HPDE6-E6E7 (cell line): ENCODE measurements around the gene ARFGAP3.

ENCODE experiments used
- DNase-seq: peaks from one replicate; pipeline ENCODE4 v3.0.0; 2011; ENCODE audit warnings: missing footprints; ENCODE audit errors: extremely low spot score

The ARFGAP3 gene

GRCh38 chr22:42820045-42820763 is 36.9 kb downstream of the ARFGAP3 start:
- DNase-seq, result no peak

GRCh38 chr22:42819412-42820044 is 37.5 kb downstream of the ARFGAP3 start:
- DNase-seq, result no peak

- DNase-seq, result no peak
Measured at GRCh38 chr22:42817556-42817955, 39.5 kb downstream of the ARFGAP3 start.

- no peak for DNase-seq
Measured at GRCh38 chr22:42816336-42816735, 40.7 kb downstream of the ARFGAP3 start.

DNA sequence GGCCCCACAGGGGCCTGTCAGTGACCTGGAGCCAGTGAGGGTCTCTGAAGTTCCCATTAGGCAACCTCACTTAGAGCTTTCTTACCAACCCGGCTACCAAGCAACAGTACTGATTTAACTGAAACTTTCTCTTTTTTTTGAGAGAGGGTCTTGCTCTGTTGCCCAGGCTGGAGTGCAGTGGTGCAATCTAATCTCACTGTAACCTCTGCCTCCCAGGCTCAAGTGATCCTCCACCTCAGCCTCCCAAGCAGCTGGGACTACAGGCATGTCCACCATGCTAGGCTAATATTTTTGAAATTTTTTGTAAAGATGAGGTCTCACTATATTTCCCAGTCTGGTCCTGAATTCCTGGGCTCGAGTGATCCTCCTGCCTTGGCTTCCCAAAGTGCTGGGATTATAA is 42.5 kb downstream of the ARFGAP3 start:
- no peak for DNase-seq

DNA sequence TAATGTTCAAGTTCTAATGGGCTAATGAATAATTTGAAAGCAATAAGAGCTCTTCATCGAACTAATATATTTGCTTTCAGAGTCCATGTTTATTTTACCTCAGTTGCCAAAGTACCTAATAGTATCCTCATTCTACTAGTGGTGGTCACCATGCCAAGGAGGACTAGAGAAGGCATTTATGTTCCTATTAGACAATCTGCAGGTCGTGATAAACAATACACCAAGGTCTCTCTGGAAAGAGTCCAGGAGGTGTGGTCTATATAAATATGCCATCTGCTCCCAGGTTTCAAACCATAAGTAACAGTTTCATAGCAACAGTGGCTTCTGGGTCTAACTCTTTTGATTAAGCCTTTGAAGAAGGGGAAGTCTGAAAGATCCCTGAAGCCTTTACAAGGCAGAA is 42.9 kb downstream of the ARFGAP3 start:
- DNase-seq, result no peak

DNA sequence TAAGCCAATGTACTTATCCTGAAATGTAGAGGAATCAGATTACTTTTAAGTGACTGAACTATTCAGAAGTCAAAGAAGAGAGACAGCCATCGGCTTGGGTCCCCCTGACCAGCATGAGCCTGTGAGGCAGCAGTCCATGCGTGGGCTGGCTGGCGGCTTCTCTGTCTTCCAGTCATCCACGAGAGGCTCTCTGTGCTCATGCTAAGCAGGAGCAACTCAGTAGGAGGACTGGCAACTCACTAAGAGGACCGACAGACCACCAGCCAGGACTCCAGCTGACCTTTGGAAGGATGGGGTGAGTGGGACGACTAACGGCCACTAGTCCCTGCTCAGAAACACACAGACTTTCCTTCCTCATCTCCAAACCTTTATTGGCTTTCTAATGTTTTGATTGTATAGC is 43.6 kb downstream of the ARFGAP3 start:
- DNase-seq, result no peak

DNA sequence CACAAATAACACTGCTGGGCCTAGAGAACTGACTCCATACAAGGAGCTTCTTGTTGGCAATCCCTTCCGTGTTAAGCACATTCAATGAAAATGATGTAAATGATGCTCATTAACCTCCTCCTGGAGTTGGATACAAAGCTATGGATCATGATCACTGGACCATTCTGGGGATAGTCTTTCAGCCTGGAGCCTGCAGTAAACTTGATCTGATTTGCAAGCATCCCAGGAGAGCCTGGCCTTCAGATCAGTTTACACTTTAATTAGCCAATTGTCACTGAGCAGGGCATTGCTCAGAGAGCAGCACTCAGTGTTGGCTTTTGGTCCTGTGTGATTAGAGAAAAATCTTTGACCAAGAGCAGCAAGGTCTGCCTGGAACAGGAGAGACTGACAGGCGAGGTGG is 45.6 kb downstream of the ARFGAP3 start:
- DNase-seq, result no peak

DNA sequence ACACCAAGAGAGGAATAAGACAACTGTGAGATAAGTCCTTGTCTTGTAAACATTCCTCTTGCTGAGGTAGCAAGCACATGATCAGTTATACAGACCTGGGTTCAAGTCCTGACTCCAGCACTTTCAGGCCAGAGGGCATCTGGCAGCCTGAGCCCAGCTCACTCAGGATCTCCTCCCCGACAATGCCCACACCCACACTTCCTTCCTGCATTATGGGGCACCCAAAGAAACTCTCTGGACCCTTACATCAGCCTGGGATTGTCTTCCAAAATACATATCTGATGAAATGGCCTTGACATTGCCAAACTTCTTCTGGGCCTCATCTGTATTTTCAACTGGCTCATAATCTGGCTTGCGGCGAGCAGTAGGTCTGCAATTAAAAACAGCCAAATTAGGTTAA is 48.6 kb downstream of the ARFGAP3 start:
- no peak for DNase-seq

GRCh38 chr22:42807185-42807584 is 49.9 kb downstream of the ARFGAP3 start:
- DNase-seq, result no peak

- DNase-seq, result no peak
Measured at GRCh38 chr22:42805998-42806830, 50.9 kb downstream of the ARFGAP3 start.

DNA sequence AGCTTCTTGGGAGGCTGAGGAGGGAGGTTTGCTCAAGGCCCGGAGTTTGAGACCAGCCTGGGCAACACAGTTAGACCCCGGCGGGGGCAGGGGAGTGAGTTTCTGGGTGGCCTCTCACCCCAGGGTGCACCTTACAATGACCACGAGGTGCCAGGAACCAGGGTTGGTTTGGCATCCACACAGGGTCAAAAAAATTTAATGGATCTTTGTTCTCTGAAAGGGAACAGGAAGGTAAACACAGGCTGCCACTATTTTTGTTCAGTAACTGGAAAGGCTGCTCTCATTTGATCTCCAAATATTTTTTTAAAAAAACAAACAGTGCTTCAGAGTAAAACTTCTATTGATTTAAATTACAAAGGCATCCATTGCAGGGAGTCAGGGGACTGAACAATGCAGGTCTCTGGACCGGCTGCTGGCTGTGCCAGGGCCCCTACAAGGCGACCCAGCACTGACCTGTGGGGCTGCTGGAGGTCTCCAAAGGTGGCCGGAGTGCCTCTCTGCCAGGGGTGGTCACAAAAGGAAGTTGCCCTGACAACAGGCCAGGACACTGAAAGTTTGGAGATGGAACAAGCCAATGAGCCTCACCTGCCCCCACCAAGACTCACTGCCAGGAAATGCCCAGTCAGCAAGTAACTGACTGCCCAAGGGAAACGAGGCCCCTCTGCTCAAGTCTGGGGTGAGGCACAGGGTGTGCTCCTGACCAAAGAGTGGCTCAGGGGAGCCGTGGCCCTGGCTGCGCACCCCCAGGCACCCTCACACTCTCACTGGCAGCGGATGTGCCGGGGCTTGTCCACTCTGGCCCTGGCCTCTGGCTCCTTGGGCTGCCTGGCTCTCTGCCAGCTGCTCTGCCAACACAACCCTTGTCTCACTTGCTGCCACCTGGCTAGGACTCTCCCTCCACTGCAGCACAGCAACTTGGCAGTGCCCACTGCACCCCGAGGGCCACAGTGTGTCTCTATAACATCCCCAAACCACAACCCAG is 51.8 kb downstream of the ARFGAP3 start:
- DNase-seq, result peak; percentile 40

GRCh38 chr22:42803389-42803788 is 53.7 kb downstream of the ARFGAP3 start:
- DNase-seq, result no peak

DNA sequence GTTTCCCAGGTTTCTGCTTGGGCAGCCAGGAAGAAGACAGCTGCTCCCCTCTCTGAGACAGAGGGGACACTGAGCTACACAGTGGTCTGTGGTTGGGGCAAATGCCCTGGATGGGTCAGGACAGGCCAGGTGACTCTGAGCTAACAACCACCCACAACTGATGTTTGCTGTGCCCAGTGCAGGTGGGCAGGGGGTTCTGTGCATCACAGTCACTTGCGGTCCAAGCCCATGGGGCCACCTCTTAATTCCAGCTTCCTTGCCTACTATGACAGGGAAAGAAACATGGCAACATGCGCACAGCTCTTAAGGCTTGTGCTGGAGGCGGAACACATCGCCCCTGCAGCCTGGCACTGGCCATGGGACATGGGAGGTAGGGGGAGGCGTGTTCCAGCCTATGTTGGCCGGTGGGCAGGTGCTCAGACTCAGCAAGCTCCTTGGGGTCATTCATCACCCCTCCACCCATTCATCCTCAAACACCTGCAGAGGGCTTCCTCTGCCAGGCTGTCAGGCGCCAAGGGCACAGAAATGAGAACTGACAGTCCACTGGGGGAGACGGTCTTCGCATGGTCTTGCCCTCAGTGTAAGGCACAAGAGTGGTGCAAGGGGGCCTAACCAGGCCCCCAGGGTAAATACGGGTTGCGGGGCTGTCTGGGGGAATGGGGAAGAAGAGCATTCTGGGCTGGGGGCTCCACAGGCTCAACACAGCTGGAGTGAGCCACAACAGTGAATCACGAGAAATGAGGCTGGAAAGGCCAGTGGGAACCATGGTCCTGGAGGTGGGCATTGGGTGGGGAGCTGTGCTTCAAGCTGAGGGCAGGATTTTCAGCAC is 55.6 kb downstream of the ARFGAP3 start:
- DNase-seq, result no peak

GRCh38 chr22:42800451-42801251 is 56.4 kb downstream of the ARFGAP3 start:
- DNase-seq, result no peak

DNA sequence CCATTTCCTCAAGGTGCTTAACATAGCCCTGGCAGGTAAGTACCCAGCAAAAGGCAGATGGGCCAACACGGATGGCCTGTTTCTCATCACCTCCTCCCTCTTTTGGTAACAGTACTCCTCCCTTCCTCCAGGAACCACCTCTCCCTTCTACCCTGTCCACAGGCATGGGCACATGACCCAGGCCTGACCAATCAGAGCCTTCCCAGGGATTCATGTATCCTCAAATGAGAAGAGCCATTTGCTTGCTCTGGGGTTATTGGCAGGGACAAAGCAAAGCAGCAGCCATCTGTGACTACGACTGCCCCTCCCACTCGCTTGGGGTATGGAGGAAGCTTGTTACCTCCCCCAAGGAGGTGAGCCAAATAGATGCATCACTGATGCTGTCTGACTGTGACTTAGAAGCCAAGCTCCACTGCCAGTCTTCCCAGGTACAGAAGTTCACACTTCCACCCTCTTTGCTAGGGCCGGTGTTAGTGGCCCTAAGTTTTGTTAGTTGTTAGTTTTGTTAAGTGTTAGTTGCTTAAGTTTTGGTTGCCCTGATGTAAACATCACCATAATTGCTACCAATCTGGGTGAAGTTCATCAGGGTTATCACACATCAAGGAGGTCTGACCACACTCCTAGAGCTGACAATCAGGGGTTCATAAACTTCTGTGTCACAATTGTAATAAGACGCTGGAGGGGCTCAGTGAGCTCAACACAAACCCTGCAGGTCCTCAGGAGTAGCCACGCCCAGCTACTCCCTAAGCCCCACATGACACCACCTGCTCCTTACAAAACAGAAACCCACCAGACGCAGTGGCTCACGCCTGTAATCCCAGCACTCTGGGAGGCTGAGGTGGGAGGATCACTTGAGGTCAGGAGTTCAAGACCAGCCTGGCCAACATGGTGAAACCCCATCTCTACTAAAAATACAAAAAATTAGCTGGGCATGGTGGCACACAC is 57.3 kb downstream of the ARFGAP3 start:
- DNase-seq, result no peak

- DNase-seq, result no peak
Measured at GRCh38 chr22:42799061-42799460, 58.0 kb downstream of the ARFGAP3 start.

GRCh38 chr22:42797011-42797410 is 60.1 kb downstream of the ARFGAP3 start:
- no peak for DNase-seq

DNA sequence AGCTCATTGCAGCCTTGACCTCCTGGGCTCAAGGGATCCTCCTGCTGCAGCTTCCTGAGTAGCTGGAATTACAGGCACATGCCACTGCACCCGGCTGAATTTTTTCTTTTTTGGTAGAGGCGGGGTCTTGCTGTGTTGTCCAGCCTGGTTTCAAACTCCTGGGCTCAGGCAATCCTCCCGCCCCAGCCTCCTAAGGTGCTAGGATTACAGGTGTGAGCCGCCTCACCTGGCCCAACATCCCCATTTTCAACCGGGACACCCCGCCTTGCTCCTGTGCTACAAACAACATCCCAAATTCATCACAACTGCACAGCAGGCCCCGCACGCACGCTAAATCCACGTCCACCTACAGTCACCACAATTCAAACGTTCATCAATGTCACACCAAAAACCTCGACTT is 61.0 kb downstream of the ARFGAP3 start:
- DNase-seq, result no peak
